Vagina (tissue), 2 donors: ENCODE results near the gene OR52K1. TPM values are rescaled to one million over a fixed set of nuclear protein-coding genes. Genes with fewer than 3 reads are reported as not detected.

ENCODE experiments used
- DNase-seq, 2 donors: peaks; one replicate each; pipeline ENCODE4 v3.0.0-alpha.2; 2017; ENCODE audit errors: extremely low spot score in 2 of 2
- H3K27ac ChIP-seq: fragments of 200-600 bp; sonication (generic); one replicate; pipeline ENCODE4 v1.5.1; 2019
- H3K27me3 ChIP-seq: fragments of 200-600 bp; sonication (generic); one replicate; pipeline ENCODE4 v1.5.1; 2019
- H3K36me3 ChIP-seq, 2 donors: fragments of 200-600 bp; sonication (generic); one replicate each; pipeline ENCODE4 v1.5.1; 2017 to 2019
- H3K4me1 ChIP-seq: fragments of 200-600 bp; sonication (generic); one replicate; pipeline ENCODE4 v1.5.1; 2019
- H3K4me3 ChIP-seq, 2 donors: fragments of 200-600 bp; sonication (generic); 1 replicate in 1 of 2; 2 replicates in 1 of 2; pipeline ENCODE4 v1.5.1; 2016 to 2019
- H3K9me3 ChIP-seq: fragments of 200-600 bp; sonication (generic); one replicate; pipeline ENCODE4 v1.5.1; 2019
- POLR2A ChIP-seq, 2 donors: fragments of 450-650 bp; IDR thresholded peaks; one replicate each; pipeline ENCODE4 v1.6.1; 2017; ENCODE audit warnings: antibody characterized with exemption in 2 of 2, mild to moderate bottlenecking in 2 of 2, moderate library complexity in 2 of 2
- POLR2AphosphoS5 ChIP-seq, 2 donors: sonication (generic); formaldehyde crosslinking; IDR thresholded peaks; one replicate each; pipeline ENCODE4 v1.9.0; 2017; ENCODE audit warnings: antibody characterized with exemption in 2 of 2, mild to moderate bottlenecking in 2 of 2, low read depth in 1 of 2; ENCODE audit not compliant: insufficient read depth in 1 of 2
- intact Hi-C: fragments of 100-400 bp; cut with DNase I; formaldehyde crosslinking; loops from one replicate; pipeline ENCODE4 v1.15.1; 2023
- total RNA-seq: library from RNA; depleted of rRNA; stranded (reverse); fragments of >200 nt; gene quantifications from one replicate; pipeline ENCODE4 v1.2.3, GENCODE V29; 2016
- TF ChIP-seq, protein P1 (sequence below), 3 experiments: fragments of 450-650 bp in 2 of 3; fragments of 200-600 bp in 1 of 3; sonication (generic) in 1 of 3; IDR thresholded peaks; one replicate each; pipeline ENCODE4 v1.5.1; 2017 to 2019; ENCODE audit warnings: antibody characterized with exemption in 3 of 3, mild to moderate bottlenecking in 2 of 3, moderate library complexity in 2 of 3

Gene OR52K1
- total RNA-seq, 1 donor from 2014 or later = not detected

DNA sequence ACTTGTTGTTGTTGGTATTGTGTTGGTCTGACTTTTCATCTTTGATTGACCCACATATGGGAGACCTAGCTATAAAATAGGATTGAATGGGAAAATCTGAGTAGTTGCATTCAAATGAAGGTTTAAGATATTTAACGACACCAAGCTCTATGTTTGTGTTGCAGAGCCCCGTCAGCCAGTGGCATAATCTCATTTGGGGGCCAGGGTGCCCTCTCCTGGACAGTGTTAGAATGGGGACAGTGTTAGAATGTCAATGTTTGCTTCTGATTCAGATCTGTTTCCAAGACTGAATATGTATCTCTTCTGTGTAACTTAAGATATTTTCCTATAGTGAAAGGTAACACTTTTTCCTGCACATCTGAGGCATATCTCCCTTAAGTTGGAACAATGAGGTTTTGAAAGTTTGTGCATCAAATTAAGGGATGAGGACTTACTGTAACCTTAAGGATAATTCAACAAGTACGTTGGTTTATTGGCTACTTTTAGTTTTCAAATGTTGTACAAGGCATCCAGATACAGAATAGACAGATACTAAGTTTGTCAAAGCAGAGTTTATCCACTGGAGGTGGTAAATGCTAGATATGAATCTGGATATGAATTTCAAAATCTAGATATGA, 57.3 kb downstream of the OR52K1 start:
- intact Hi-C loops = no loop called here
- no peaks in the 10 kb centered on the region for H3K9me3 ChIP-seq
- no peak for DNase-seq
- no peaks in the 10 kb centered on the region for H3K4me1 ChIP-seq
- no peak overlapping the region for H3K27ac ChIP-seq
- no peaks in the 10 kb centered on the region for H3K27me3 ChIP-seq
- no peak for TF ChIP-seq POLR2A (IDR thresholded peaks at IDR 0.05)
- TF ChIP-seq, protein P1, sequence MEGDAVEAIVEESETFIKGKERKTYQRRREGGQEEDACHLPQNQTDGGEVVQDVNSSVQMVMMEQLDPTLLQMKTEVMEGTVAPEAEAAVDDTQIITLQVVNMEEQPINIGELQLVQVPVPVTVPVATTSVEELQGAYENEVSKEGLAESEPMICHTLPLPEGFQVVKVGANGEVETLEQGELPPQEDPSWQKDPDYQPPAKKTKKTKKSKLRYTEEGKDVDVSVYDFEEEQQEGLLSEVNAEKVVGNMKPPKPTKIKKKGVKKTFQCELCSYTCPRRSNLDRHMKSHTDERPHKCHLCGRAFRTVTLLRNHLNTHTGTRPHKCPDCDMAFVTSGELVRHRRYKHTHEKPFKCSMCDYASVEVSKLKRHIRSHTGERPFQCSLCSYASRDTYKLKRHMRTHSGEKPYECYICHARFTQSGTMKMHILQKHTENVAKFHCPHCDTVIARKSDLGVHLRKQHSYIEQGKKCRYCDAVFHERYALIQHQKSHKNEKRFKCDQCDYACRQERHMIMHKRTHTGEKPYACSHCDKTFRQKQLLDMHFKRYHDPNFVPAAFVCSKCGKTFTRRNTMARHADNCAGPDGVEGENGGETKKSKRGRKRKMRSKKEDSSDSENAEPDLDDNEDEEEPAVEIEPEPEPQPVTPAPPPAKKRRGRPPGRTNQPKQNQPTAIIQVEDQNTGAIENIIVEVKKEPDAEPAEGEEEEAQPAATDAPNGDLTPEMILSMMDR (IDR thresholded peaks at IDR 0.05) = peak in 2 of 3 experiments; percentile 23 to 65
- no peak overlapping the region for H3K4me3 ChIP-seq
- no peaks in the 10 kb centered on the region for H3K36me3 ChIP-seq

DNA sequence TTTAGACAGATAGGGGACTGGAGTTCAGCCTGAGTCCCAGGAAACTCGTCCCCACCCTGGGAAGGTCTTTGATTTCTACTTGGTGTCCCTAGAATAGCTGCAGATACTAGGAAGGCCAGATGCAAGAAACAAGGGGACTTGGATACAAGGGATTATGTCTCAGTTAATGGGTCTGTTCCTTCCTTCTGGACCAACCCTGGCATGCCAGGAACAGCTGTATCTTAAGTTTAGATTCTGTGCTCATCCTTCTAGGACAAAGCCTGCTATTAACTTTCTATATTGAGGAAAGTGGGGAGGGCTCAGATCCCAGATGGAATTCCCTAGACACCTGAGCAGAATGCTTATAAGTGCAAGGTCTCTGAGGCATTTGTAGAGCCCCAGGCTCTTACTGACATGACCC, 58.6 kb downstream of the OR52K1 start:
- no peaks in the 10 kb centered on the region for H3K4me1 ChIP-seq
- no peaks in the 10 kb centered on the region for H3K27me3 ChIP-seq
- H3K4me3 ChIP-seq = no peak overlapping the region
- H3K36me3 ChIP-seq = no peaks in the 10 kb centered on the region
- no peaks in the 10 kb centered on the region for H3K9me3 ChIP-seq
- intact Hi-C loops = no loop called here
- TF ChIP-seq POLR2A (IDR thresholded peaks at IDR 0.05) = no peak
- no peak for TF ChIP-seq POLR2AphosphoS5 (IDR thresholded peaks at IDR 0.05; ENCODE audit: insufficient read depth in 1 of 2, low read depth in 1 of 2)
- TF ChIP-seq, protein P1 (IDR thresholded peaks at IDR 0.05) = no peak
- no peak overlapping the region for H3K27ac ChIP-seq
- DNase-seq = no peak

Other genes starting within 250 kb of the OR52K1 start
- not detected for gene OR52B4, start 114.3 kb upstream of the OR52K1 start, total RNA-seq
- gene TRIM21, start 88.9 kb upstream of the OR52K1 start, total RNA-seq = 12.8 TPM
- not detected for gene OR52K2, start 33.4 kb upstream of the OR52K1 start, total RNA-seq
- gene OR52M1, start 62.5 kb downstream of the OR52K1 start, total RNA-seq = not detected
- not detected for gene OR52I2, start 99.1 kb downstream of the OR52K1 start, total RNA-seq
- not detected for gene OR52I1, start 111.4 kb downstream of the OR52K1 start, total RNA-seq
- 9.6 TPM for gene TRIM68, start 125.6 kb downstream of the OR52K1 start, total RNA-seq
- not detected for gene OR51D1, start 154.8 kb downstream of the OR52K1 start, total RNA-seq
- gene OR51E1, start 161.3 kb downstream of the OR52K1 start, total RNA-seq = 0.25 TPM
- 0.98 TPM for gene OR51E2, start 215.2 kb downstream of the OR52K1 start, total RNA-seq
- gene MMP26, start 222.1 kb downstream of the OR52K1 start, total RNA-seq = not detected